SK-N-MC (cell line): Measurements from ENCODE around the gene SELE.

Source experiments
- EZH2 ChIP-seq: fragments of 200-600 bp; sonication (generic); IDR thresholded peaks from one replicate; pipeline ENCODE4 v1.6.1; 2017; ENCODE audit warnings: antibody characterized with exemption
- POLR2AphosphoS5 ChIP-seq: IDR thresholded peaks from 2 replicates; pipeline ENCODE4 v1.6.1; 2012; ENCODE audit warnings: mild to moderate bottlenecking, low read depth, low read length, borderline replicate concordance

GRCh38 chr1:169694304-169695075 lies 39.4 kb downstream of the SELE start:
- TF ChIP-seq EZH2 (no peak), POLR2AphosphoS5 (no peak)
